K562 (cell line): ENCODE measurements around the gene BMP6. TPM values are rescaled to one million over a fixed set of nuclear protein-coding genes. Genes with fewer than 3 reads are reported as not detected.

Experiments
- ARID1B ChIP-seq: fragments of 450-650 bp; IDR thresholded peaks from 2 replicates; pipeline ENCODE4 v1.6.1; 2016; ENCODE audit warnings: antibody characterized with exemption, mild to moderate bottlenecking, inconsistent platforms
- CBX3 ChIP-seq, 2 experiments: IDR thresholded peaks; 1 replicate in 1 of 2; 2 replicates in 1 of 2; pipeline ENCODE4 v1.6.1; 2012; ENCODE audit warnings: inconsistent platforms in 2 of 2, low read length in 2 of 2, borderline replicate concordance in 1 of 2, control low read depth in 1 of 2
- CHD2 ChIP-seq: IDR thresholded peaks from 2 replicates; pipeline ENCODE4 v1.6.1; 2011; ENCODE audit warnings: low read depth, low read length
- DNMT1 ChIP-seq: fragments of 450-650 bp; IDR thresholded peaks from 2 replicates; pipeline ENCODE4 v1.6.1; 2016; ENCODE audit warnings: antibody characterized with exemption, mild to moderate bottlenecking
- EZH2 ChIP-seq: IDR thresholded peaks from 2 replicates; pipeline ENCODE4 v1.6.1; 2012; ENCODE audit warnings: low read depth, mild to moderate bottlenecking, inconsistent platforms, low read length, borderline replicate concordance
- KDM1A ChIP-seq, 2 experiments: fragments of 450-650 bp; IDR thresholded peaks; 2 replicates each; pipeline ENCODE4 v1.6.1; 2016; ENCODE audit warnings: mild to moderate bottlenecking in 2 of 2
- MXI1 ChIP-seq: IDR thresholded peaks from 2 replicates; pipeline ENCODE4 v1.6.1; 2011; ENCODE audit warnings: low read depth, mild to moderate bottlenecking, improper control_type of control experiment, low read length
- MYBL2 ChIP-seq, 2 experiments: fragments of 450-650 bp in 1 of 2; sonication (generic) in 1 of 2; formaldehyde crosslinking in 1 of 2; IDR thresholded peaks; 2 replicates each; pipeline versions ENCODE4 v1.6.1 to v1.8.1; 2017 to 2022; ENCODE audit warnings: borderline replicate concordance in 1 of 2, inconsistent platforms in 1 of 2, low read depth in 1 of 2, mild to moderate bottlenecking in 1 of 2, missing genetic modification reagents in 1 of 2, moderate library complexity in 1 of 2
- NCOA1 ChIP-seq: fragments of 450-650 bp; IDR thresholded peaks from 2 replicates; pipeline ENCODE4 v1.6.1; 2016; ENCODE audit warnings: low read depth
- NR2C1 ChIP-seq, 2 experiments: fragments of 450-650 bp; IDR thresholded peaks; 2 replicates each; pipeline ENCODE4 v1.6.1; 2017; ENCODE audit warnings: mild to moderate bottlenecking in 2 of 2, antibody characterized with exemption in 1 of 2, inconsistent platforms in 1 of 2, missing compliant biosample characterization in 1 of 2, missing genetic modification characterization in 1 of 2
- PHB ChIP-seq: fragments of 250-450 bp; sonication (Bioruptor Pico); IDR thresholded peaks from 2 replicates; pipeline ENCODE4 v1.5.0; 2021
- PTTG1 ChIP-seq: fragments of 450-650 bp; IDR thresholded peaks from 2 replicates; pipeline ENCODE4 v1.6.1; 2016; ENCODE audit warnings: low read depth, mild to moderate bottlenecking, missing genetic modification characterization, missing compliant biosample characterization
- RBM14 ChIP-seq: fragments of 200-400 bp; formaldehyde crosslinking; IDR thresholded peaks from 2 replicates; pipeline ENCODE4 v1.6.1; 2018; ENCODE audit warnings: low read depth, mild to moderate bottlenecking, low read length, moderate library complexity, borderline replicate concordance; ENCODE audit not compliant: insufficient read depth
- TAF9B ChIP-seq: fragments of 450-650 bp; IDR thresholded peaks from 2 replicates; pipeline ENCODE4 v1.6.1; 2018; ENCODE audit warnings: mild to moderate bottlenecking; ENCODE audit not compliant: partially characterized antibody
- ZC3H4 ChIP-seq: sonication (generic); formaldehyde crosslinking; IDR thresholded peaks from 2 replicates; pipeline ENCODE4 v1.9.0; 2021; ENCODE audit warnings: missing genetic modification reagents, borderline replicate concordance
- ZFP1 ChIP-seq: fragments of 450-650 bp; formaldehyde crosslinking; IDR thresholded peaks from 2 replicates; pipeline ENCODE4 v1.4.0; 2020; ENCODE audit warnings: mild to moderate bottlenecking, mixed read lengths
- ZNF57 ChIP-seq: fragments of 450-650 bp; formaldehyde crosslinking; IDR thresholded peaks from 2 replicates; pipeline ENCODE4 v1.4.0; 2020; ENCODE audit warnings: mild to moderate bottlenecking, moderate library complexity
- ZNF766 ChIP-seq: fragments of 200-800 bp; sonication (Bioruptor generic); conservative IDR thresholded peaks from 2 replicates; pipeline ENCODE4 v1.6.1; 2016; ENCODE audit warnings: missing genetic modification characterization, missing compliant biosample characterization
- polyA plus RNA-seq, 8 experiments: library from polyadenylated mRNA; depleted of rRNA in 4 of 8; stranded (reverse) in 5 of 8; unstranded in 3 of 8; fragments of >200 nt; fragmentation: Nextera tagmentation in 2 of 8; fragmentation: Illumina TruSeq in 1 of 8; extraction: Ambion mirVana in 2 of 8; extraction: Trizol in 1 of 8; gene quantifications; 2 replicates each; pipeline versions ENCODE4 v1.2.1 to v1.2.3, GENCODE V29; 2011 to 2014; ENCODE audit warnings: inconsistent platforms in 1 of 8, missing spikeins in 1 of 8
- total RNA-seq, 7 experiments: library from RNA; depleted of rRNA in 6 of 7; stranded (reverse); fragments of >200 nt in 6 of 7; fragmentation: Illumina TruSeq in 2 of 7; extraction: Trizol in 2 of 7; gene quantifications; 2 replicates each; pipeline versions ENCODE4 v1.2.1 to v1.2.3, GENCODE V29; 2011 to 2021; ENCODE audit warnings: low replicate concordance in 1 of 7
- TF ChIP-seq, protein P1 (sequence below): fragments of 450-650 bp; formaldehyde crosslinking; IDR thresholded peaks from 2 replicates; pipeline ENCODE4 v1.4.0; 2022; ENCODE audit warnings: missing genetic modification characterization
- TF ChIP-seq, protein P2 (sequence below), 3 experiments: IDR thresholded peaks in 2 of 3; conservative IDR thresholded peaks in 1 of 3; 2 replicates each; pipeline ENCODE4 v1.5.1; 2011 to 2012; ENCODE audit warnings: low read length in 3 of 3, mild to moderate bottlenecking in 3 of 3, control low read depth in 2 of 3, improper control_type of control experiment in 1 of 3, inconsistent platforms in 1 of 3, low read depth in 1 of 3, mixed read lengths in 1 of 3, moderate library complexity in 1 of 3; ENCODE audit not compliant: insufficient read depth in 2 of 3
- TF ChIP-seq, protein P3 (sequence below): sonication (generic); formaldehyde crosslinking; IDR thresholded peaks from 2 replicates; pipeline ENCODE4 v1.5.0; 2020; ENCODE audit warnings: missing genetic modification reagents
- TF ChIP-seq, protein P4 (sequence below): fragments of 200-800 bp; sonication (Bioruptor generic); IDR thresholded peaks from 2 replicates; pipeline ENCODE4 v1.6.1; 2017; ENCODE audit warnings: missing genetic modification characterization, missing compliant biosample characterization

BMP6 gene
- total and polyA plus RNA-seq, 9 of the 15 experiments (the other 6 are each of a cell fraction or from before 2014, with no cell fraction given), result 0.01 to 0.13 (median 0.06) TPM; not detected in 3

DNA sequence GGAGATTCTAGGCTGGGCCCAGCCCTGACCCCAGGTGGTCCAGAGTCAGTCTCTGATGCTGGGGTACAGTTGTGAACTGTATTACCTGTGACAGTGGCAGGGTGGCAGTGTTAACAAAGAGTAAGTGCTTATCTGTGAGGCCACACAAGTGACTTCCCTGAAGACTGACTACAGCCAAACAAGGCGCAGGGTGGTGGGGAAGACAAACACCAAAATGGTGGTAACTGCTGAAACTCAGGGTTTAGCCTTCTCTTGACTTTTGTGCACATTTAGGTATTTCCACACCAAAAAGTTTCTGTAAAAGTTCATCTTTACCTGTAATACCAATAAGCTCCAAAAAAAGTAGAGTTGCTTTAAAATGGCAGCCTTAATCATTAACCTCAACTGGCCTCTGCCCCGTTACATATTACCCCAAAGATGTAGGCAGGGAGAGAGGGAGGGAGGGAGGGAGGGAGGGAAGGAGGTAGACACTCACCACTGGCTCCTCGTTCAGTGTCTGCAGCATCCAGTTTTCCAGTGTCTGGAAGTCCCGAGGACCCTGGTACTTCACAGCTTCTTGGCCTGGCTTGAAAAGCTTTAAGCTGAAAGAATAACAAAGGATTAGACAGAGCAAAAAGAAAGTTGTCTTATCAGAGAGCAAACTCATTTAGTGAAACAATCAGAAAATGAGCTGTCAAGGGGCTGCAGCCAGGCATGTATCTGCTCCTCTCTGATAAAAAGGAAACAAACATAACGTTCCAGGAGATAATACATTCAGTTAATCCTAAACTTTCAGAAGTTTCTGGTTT, 173.4 kb downstream of the BMP6 start (continued):
- TF ChIP-seq ZNF766, result 0 out of 2 replicates have a peak, but pooled peaks have one; percentile 34
- no peak for TF ChIP-seq MYBL2 (IDR thresholded peaks at IDR 0.05; ENCODE audit: low read depth)
- no peak for TF ChIP-seq MYBL2 (CRISPR knock-in tag; IDR thresholded peaks at IDR 0.05; ENCODE audit: borderline replicate concordance)
- TF ChIP-seq, protein P1, sequence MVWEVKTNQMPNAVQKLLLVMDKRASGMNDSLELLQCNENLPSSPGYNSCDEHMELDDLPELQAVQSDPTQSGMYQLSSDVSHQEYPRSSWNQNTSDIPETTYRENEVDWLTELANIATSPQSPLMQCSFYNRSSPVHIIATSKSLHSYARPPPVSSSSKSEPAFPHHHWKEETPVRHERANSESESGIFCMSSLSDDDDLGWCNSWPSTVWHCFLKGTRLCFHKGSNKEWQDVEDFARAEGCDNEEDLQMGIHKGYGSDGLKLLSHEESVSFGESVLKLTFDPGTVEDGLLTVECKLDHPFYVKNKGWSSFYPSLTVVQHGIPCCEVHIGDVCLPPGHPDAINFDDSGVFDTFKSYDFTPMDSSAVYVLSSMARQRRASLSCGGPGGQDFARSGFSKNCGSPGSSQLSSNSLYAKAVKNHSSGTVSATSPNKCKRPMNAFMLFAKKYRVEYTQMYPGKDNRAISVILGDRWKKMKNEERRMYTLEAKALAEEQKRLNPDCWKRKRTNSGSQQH (CRISPR knock-in tag), result no peak
- no peak for TF ChIP-seq PHB (CRISPR knock-in tag)
- TF ChIP-seq DNMT1, result no peak
- TF ChIP-seq ZNF57 (CRISPR knock-in tag), result no peak
- TF ChIP-seq, protein P2, sequence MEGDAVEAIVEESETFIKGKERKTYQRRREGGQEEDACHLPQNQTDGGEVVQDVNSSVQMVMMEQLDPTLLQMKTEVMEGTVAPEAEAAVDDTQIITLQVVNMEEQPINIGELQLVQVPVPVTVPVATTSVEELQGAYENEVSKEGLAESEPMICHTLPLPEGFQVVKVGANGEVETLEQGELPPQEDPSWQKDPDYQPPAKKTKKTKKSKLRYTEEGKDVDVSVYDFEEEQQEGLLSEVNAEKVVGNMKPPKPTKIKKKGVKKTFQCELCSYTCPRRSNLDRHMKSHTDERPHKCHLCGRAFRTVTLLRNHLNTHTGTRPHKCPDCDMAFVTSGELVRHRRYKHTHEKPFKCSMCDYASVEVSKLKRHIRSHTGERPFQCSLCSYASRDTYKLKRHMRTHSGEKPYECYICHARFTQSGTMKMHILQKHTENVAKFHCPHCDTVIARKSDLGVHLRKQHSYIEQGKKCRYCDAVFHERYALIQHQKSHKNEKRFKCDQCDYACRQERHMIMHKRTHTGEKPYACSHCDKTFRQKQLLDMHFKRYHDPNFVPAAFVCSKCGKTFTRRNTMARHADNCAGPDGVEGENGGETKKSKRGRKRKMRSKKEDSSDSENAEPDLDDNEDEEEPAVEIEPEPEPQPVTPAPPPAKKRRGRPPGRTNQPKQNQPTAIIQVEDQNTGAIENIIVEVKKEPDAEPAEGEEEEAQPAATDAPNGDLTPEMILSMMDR (IDR thresholded peaks at IDR 0.05 in 2 of 3, conservative IDR thresholded peaks at IDR 0.05 in 1 of 3; ENCODE audit: insufficient read depth in 2 of 3, low read depth in 1 of 3, low read length in 3 of 3), result peak; percentile 53 to 79 (median 56); a peak in 5 of 6 replicates
- no peak for TF ChIP-seq TAF9B
- TF ChIP-seq EZH2, result no peak; the same call in 1 of the 2 replicates
- TF ChIP-seq RBM14, result no peak
- no peak for TF ChIP-seq ZFP1
- TF ChIP-seq MXI1, result 0 out of 2 replicates have a peak, but pooled peaks have one; percentile 23
- peak; percentile 69 for TF ChIP-seq NCOA1
- no peak for TF ChIP-seq CBX3 (IDR thresholded peaks at IDR 0.05; ENCODE audit: borderline replicate concordance in 1 of 2, low read length in 2 of 2)
- TF ChIP-seq KDM1A (IDR thresholded peaks at IDR 0.05), result peak; percentile 94 to 97
- TF ChIP-seq, protein P3, sequence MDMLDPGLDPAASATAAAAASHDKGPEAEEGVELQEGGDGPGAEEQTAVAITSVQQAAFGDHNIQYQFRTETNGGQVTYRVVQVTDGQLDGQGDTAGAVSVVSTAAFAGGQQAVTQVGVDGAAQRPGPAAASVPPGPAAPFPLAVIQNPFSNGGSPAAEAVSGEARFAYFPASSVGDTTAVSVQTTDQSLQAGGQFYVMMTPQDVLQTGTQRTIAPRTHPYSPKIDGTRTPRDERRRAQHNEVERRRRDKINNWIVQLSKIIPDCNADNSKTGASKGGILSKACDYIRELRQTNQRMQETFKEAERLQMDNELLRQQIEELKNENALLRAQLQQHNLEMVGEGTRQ (CRISPR knock-in tag), result no peak
- TF ChIP-seq, protein P4, sequence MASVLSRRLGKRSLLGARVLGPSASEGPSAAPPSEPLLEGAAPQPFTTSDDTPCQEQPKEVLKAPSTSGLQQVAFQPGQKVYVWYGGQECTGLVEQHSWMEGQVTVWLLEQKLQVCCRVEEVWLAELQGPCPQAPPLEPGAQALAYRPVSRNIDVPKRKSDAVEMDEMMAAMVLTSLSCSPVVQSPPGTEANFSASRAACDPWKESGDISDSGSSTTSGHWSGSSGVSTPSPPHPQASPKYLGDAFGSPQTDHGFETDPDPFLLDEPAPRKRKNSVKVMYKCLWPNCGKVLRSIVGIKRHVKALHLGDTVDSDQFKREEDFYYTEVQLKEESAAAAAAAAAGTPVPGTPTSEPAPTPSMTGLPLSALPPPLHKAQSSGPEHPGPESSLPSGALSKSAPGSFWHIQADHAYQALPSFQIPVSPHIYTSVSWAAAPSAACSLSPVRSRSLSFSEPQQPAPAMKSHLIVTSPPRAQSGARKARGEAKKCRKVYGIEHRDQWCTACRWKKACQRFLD (CRISPR knock-in tag), result peak; percentile 57; the same call in 1 of the 2 replicates
- TF ChIP-seq PTTG1, result no peak
- TF ChIP-seq ZC3H4, result no peak
- TF ChIP-seq CHD2, result no peak
- TF ChIP-seq ARID1B, result peak; percentile 98
- no peak for TF ChIP-seq NR2C1 (IDR thresholded peaks at IDR 0.05)
- no peak for TF ChIP-seq NR2C1 (tag; IDR thresholded peaks at IDR 0.05)
